Retinal pigment epithelial cell (primary cell): ENCODE measurements around the gene FERMT1.

Experiments used
- DNase-seq: peaks from one replicate; pipeline ENCODE4 v3.0.0-alpha.2; 2010; ENCODE audit warnings: low read depth
- H3K4me3 ChIP-seq: 2 replicates; pipeline ENCODE4 v1.5.1; 2011; ENCODE audit warnings: mild to moderate bottlenecking, low read length, control low read depth, moderate library complexity
- CTCF ChIP-seq: conservative IDR thresholded peaks from 2 replicates; pipeline ENCODE4 v1.5.1; 2011; ENCODE audit warnings: low read depth, low read length, control low read depth, inconsistent platforms

The FERMT1 gene

GRCh38 chr20:6030453-6031080 lies 92.3 kb downstream of the FERMT1 start:
- DNase-seq: no peak
- no peak for TF ChIP-seq CTCF
- H3K4me3 ChIP-seq: no peak overlapping the region

DNA sequence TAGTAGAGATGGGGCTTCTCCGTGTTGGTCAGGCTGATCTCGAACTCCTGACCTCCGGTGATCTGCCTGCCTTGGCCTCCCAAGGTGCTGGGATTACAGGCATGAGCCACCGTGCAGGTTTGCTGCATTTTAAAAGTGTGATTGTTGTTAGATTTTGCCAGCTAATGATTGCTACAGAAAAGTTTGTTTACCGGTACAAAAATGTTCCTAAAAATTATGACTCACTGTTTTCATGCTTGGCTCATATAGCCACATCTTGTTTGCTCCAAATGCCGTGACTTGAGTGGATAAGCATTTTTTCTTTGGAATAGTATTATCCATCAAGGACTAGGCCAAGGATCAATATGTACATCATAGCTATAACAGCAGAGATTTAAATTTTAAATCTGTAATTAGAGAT lies 93.3 kb downstream of the FERMT1 start:
- TF ChIP-seq CTCF: no peak
- no peak for DNase-seq

DNA sequence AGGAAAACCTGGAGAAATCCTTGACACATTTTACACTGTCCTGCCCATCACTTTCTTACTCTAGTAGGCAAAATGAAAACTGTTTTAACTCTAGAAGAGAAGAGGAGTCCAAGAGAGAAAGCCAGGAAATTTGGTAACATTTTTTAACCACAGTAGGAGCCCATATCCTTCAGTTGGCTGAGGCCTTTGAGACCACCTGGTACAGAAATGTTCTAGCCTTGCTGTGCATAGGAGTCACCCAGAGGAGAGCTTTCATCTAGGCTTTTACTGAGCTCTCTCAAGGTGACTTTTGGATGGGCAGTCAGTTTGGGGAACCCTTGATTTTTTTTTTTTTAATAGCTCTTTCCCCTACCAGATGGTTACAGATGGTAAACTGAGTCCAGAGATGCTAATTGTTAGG lies 94.0 kb downstream of the FERMT1 start:
- DNase-seq: no peak
- no peak for TF ChIP-seq CTCF

More for the DNA sequence above, 93.3 kb downstream of the FERMT1 start:
- H3K4me3 ChIP-seq: no peak overlapping the region

DNA sequence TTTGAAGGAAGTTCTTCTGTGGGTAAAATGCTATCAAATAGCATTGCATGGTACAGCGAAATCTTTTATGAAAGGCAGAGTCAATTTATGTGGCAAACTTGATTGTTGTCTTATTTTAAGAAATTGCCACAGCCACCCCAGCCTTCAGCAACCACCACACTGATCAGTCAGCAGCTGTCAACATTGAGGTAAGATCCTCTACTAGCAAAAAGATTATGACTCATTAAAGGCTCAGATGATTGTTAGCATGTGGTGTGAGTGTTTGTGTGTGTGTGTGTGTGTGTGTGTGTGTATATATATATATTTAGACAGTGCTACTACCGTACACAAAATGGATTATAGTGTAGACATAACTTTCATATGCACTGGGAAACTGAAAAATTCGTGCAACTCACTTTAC lies 96.8 kb downstream of the FERMT1 start:
- TF ChIP-seq CTCF: no peak
- no peak for DNase-seq
- H3K4me3 ChIP-seq: no peak overlapping the region

More for the DNA sequence above, 94.0 kb downstream of the FERMT1 start:
- H3K4me3 ChIP-seq: no peak overlapping the region
